Measurements from ENCODE around the gene PPP2R5A.

The PPP2R5A gene

GRCh38 chr1:212401042-212401441, 115.8 kb downstream of the PPP2R5A start:
- H3K9ac ChIP-seq: no peak overlapping the region
- peaks cover 93% of the 10 kb centered on the region for H3K36me3 ChIP-seq
- TF ChIP-seq Cebpa-rat (IDR thresholded peaks at IDR 0.05): no peak
- H3K27me3 ChIP-seq: no peaks in the 10 kb centered on the region
- no peak overlapping the region for H3K27ac ChIP-seq
- H3K9me3 ChIP-seq: peaks cover 37% of the 10 kb centered on the region
- H3K4me3 ChIP-seq: no peak overlapping the region
- H3K4me1 ChIP-seq: no peaks in the 10 kb centered on the region
- peaks cover 36% of the 10 kb centered on the region for H4K20me1 ChIP-seq
- H3K4me2 ChIP-seq: no peak overlapping the region

GRCh38 chr1:212401838-212402582, 116.8 kb downstream of the PPP2R5A start:
- Histone ChIP-seq H3K9me3 (peaks cover 31% of the 10 kb centered on the region), H3K36me3 (peaks cover 93% of the 10 kb centered on the region), H3K27ac (no peak overlapping the region), H3K4me3 (no peak overlapping the region), H3K9ac (no peak overlapping the region), H3K4me2 (no peak overlapping the region), H3K27me3 (no peaks in the 10 kb centered on the region), H4K20me1 (peaks cover 36% of the 10 kb centered on the region), H3K4me1 (no peaks in the 10 kb centered on the region)
- no peak for TF ChIP-seq Cebpa-rat (IDR thresholded peaks at IDR 0.05)

- Histone ChIP-seq H3K27ac (no peak overlapping the region), H4K20me1 (peaks cover 36% of the 10 kb centered on the region)
Observed at GRCh38 chr1:212402666-212403321, 117.6 kb downstream of the PPP2R5A start.

GRCh38 chr1:212410231-212410820, 125.1 kb downstream of the PPP2R5A start:
- H3K4me3 ChIP-seq: no peak overlapping the region
- no peak for TF ChIP-seq Cebpa-rat (IDR thresholded peaks at IDR 0.05)
- no peak overlapping the region for H3K9ac ChIP-seq
- H3K27ac ChIP-seq: no peak overlapping the region
- H3K36me3 ChIP-seq: peaks cover 76% of the 10 kb centered on the region
- H3K4me1 ChIP-seq: peaks cover 28% of the 10 kb centered on the region
- H3K27me3 ChIP-seq: no peaks in the 10 kb centered on the region
- H4K20me1 ChIP-seq: peaks cover 49% of the 10 kb centered on the region
- no peak overlapping the region for H3K4me2 ChIP-seq
- 0 out of 2 replicates have a peak, but pooled peaks cover 12% of the 10 kb centered on the region for H3K9me3 ChIP-seq

More at GRCh38 chr1:212402666-212403321, 117.6 kb downstream of the PPP2R5A start:
- H3K4me2 ChIP-seq: no peak overlapping the region
- peaks cover 93% of the 10 kb centered on the region for H3K36me3 ChIP-seq
- no peaks in the 10 kb centered on the region for H3K27me3 ChIP-seq
- no peak overlapping the region for H3K4me3 ChIP-seq
- TF ChIP-seq Cebpa-rat (IDR thresholded peaks at IDR 0.05): no peak
- no peaks in the 10 kb centered on the region for H3K4me1 ChIP-seq
- no peak overlapping the region for H3K9ac ChIP-seq
- peaks cover 31% of the 10 kb centered on the region for H3K9me3 ChIP-seq

Measured in BLaER1 (cell line).